HG03571 (cell line): ENCODE measurements around the gene LHFPL6.

Experiments used
- ATAC-seq: cut with Tn5 transposase; IDR thresholded peaks from one replicate; pipeline ENCODE4 v1.9.1; 2021; ENCODE audit not compliant: unreplicated experiment

The LHFPL6 gene

GRCh38 chr13:39596176-39596575 lies 6.8 kb downstream of the LHFPL6 start:
- ATAC-seq = no peak

DNA sequence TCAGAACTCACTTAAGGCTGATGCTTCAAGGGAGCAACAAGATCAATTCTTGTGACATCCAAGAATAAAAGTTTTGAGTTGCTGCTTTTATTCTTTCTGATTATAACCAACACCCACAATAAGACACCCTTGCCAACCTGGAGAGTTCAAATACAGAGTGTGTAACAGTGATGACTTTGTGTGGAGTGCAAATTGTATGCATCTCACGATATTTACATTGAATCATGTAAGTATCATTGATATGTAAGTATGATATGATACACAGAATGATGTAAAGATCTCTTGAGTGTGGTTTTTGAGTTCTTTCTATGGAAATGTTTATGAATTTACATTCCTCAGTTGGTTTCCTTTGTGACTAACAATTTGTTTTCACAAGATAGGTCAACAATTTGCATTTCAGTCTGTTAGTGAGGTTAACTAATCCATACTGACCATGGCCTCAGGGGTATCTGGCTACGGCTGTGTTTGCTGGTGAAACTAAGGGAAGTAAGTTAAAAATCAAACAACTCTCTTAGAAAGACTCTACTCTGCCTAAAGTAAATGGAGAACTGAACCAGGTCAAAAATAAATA lies 12.4 kb downstream of the LHFPL6 start:
- ATAC-seq = no peak

GRCh38 chr13:39588384-39588783 lies 14.6 kb downstream of the LHFPL6 start:
- no peak for ATAC-seq

DNA sequence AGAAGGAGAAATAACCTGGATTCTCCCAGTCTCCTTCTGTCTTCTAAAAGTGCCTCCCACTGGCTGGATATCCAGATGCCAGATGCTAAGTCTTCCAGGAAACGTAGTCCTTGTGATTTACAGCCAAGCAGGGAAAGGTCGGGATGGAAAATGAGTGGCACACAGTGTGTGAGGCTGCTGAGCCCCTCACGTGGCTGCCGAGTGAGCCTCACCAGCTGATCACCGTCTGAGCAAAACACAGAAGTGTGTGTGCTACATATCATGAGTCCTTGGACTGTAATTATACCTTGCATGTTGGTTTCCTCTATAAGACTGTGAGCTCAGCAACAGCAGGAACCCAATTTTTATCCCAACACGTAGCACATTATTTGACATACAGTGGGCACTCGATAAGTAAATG lies 15.1 kb downstream of the LHFPL6 start:
- ATAC-seq = no peak

GRCh38 chr13:39586958-39587605 lies 15.9 kb downstream of the LHFPL6 start:
- no peak for ATAC-seq

DNA sequence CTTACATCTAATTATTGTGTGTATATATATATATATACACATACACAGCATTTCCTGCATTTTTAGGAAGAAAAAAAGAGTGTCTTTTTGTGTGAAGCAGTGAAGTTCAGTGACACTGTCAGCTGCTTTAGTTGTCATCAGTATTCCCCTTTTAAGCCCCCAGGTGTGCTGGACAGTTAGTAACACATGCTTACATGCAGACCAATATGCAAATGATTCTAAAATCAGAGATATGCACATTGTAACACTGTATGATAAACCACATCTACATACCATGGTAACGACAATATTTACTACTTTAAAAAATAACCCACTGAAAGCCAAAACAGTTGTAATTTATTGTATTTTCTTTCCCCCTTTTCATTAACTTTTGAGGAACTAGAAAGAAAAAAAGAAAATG lies 16.8 kb downstream of the LHFPL6 start:
- no peak for ATAC-seq

GRCh38 chr13:39585219-39585618 lies 17.8 kb downstream of the LHFPL6 start:
- no peak for ATAC-seq

GRCh38 chr13:39580881-39581575 lies 22.0 kb downstream of the LHFPL6 start:
- ATAC-seq = no peak

- ATAC-seq = no peak
These were observed 24.1 kb downstream of the LHFPL6 start for GRCh38 chr13:39578821-39579291.

GRCh38 chr13:39577838-39578491 lies 25.0 kb downstream of the LHFPL6 start:
- no peak for ATAC-seq

GRCh38 chr13:39577203-39577602 lies 25.8 kb downstream of the LHFPL6 start:
- no peak for ATAC-seq

DNA sequence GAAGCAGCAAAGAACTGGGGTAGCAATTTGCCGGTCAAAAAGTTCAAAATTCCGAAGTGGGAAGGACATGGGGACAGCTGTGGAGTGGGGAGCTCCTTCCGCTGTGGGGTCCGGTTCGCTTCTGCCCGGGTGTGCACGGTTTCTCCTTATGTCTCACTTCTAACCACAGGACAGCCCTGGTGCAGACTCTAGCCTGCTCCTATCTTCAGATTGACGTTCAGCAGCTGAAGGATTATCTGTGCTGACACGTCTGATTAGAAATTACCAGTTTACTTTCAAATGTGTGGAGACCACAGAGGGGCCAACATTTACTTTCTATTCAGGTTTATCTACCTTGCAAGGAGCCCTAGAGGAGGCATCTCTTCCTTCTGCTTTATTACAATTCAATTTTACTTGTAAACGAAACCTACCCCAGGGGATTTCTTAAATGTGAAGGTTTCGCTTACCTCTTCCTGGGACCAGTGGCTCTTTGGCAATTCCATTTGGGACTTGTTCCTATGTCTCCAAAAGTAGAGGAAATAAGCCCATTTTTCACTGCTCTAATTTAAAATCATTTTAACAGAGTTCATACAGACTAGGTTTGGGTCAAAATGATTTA lies 27.3 kb downstream of the LHFPL6 start:
- ATAC-seq = no peak

DNA sequence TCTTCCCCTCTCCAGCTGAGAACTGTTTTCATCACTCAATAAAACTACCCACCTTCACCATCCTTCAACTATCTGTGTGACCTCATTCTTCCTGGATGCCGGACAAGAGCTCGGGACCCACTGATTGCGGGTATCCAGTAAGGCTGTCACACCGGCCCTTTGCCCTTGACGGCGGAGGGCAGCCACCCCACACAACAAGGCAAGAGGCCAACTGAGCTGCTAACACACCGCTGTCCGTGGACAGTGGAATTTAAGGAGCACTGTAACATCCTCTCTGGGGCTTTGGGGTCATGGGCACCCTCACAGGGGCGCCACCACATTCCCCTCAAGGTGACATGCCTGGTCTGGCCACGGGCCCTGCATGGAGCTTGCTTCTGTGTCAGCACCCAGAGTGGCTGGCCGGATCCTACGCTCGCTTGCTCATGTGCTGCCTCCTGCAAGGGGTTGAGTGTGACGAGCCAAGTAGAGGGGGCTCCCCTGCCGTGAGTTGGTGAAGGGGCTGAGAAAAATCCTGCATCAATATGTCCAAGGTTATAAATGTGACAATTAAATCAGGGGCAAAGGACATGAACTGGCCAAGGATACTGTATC lies 31.4 kb downstream of the LHFPL6 start:
- no peak for ATAC-seq

- no peak for ATAC-seq
These were observed 35.4 kb downstream of the LHFPL6 start for GRCh38 chr13:39567569-39567968.

- ATAC-seq = no peak
These were observed 36.6 kb downstream of the LHFPL6 start for GRCh38 chr13:39566216-39566869.

GRCh38 chr13:39565036-39565949 lies 37.7 kb downstream of the LHFPL6 start:
- no peak for ATAC-seq

GRCh38 chr13:39563470-39563735 lies 39.6 kb downstream of the LHFPL6 start:
- no peak for ATAC-seq

- ATAC-seq = no peak
These were observed 41.0 kb downstream of the LHFPL6 start for GRCh38 chr13:39561971-39562370.

GRCh38 chr13:39559847-39560246 lies 43.1 kb downstream of the LHFPL6 start:
- no peak for ATAC-seq
